Measurements from ENCODE around the gene ZNRF1. TPM values are rescaled to one million over a fixed set of nuclear protein-coding genes. Genes with fewer than 3 reads are reported as not detected.

ZNRF1 gene
- total RNA-seq, 5 donors from 2014 or later (not counting 1 experiment from before 2014, with no cell fraction given), result 5.5 to 7.8 (median 7.5) TPM

GRCh38 chr16:75112734-75113491, 114.1 kb downstream of the ZNRF1 start:
- DNase-seq (no peak), ATAC-seq (replicated peaks in 1 of 4) (no peak)
- Histone ChIP-seq H3K27me3 (replicated peaks in 1 of 2; ENCODE audit: control insufficient read depth in 2 of 2, extremely low read depth in 1 of 2, insufficient read depth in 2 of 2, low read length in 1 of 2) (peaks cover 0 to 34% of the 10 kb centered on the region in 2 experiments), H3K4me3 (ENCODE audit: control insufficient read depth in 1 of 2, extremely low read depth in 1 of 2, low read length in 1 of 2) (no peak overlapping the region), H3K27ac (ENCODE audit: low read length) (no peak overlapping the region), H3K36me3 (ENCODE audit: control insufficient read depth in 2 of 2, extremely low read depth in 1 of 2, insufficient read depth in 1 of 2, low read length in 1 of 2) (no peaks in the 10 kb centered on the region), H3K4me1 (ENCODE audit: control insufficient read depth in 1 of 2, extremely low read depth in 1 of 2, insufficient read depth in 2 of 2, low read length in 2 of 2) (peaks cover 22 to 41% of the 10 kb centered on the region in 2 experiments), H3K9me3 (no peaks in the 10 kb centered on the region)
- no peaks in the 10 kb centered on the region for H3K36me3 Mint-ChIP-seq
- H3K9me3 Mint-ChIP-seq, result no peaks in the 10 kb centered on the region
- peaks cover 28 to 35% (median 33%) of the 10 kb centered on the region in 3 donors for H3K4me1 Mint-ChIP-seq
- no peak overlapping the region for H3K4me3 Mint-ChIP-seq
- no peak overlapping the region for H3K27ac Mint-ChIP-seq
- WGBS (ENCODE audit: insufficient coverage), result 72% methylated on average over 12 of the region's 14 CpGs
- POLR2A ChIA-PET, result no interaction called here
- CTCF ChIA-PET, result interaction anchor here in 1 of 2 donors (1.2 kb wide), 1 partner anchor 48 kb away, joined by 3 read pairs; no protein-coding TSS in a partner anchor
- H3K27me3 Mint-ChIP-seq, result peaks cover 4 to 13% of the 10 kb centered on the region in 2 donors

DNA sequence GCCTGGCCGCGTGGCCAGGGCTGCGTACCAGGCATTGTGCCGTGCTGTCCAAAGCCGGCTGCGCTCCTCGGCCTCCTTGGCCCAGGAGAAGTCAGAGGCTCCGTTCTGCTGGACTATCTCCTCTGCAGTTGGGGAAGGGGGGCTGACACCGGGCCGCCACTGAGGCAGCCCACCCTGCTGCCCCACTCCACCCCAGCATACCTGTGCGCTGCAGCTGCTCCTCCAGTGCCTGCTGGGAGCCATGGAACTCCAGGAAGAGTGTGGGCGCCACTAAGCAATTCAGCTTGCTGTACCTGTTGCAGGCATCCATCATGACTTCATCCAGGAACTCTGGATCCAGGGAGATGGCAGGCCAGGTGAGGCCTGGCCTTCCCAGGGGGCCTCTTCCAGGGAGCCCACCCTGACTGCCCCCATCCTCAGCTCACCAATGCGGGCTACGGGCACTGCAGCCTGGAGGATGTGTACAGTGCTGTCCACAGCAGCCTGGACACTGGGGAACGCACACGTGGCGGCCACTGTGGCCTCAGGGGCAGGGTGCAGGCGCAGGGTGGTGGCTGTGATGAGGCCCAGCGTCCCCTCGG, 114.8 kb downstream of the ZNRF1 start:
- 96% methylated on average over 19 of the region's 20 CpGs for WGBS (ENCODE audit: insufficient coverage)
- Histone ChIP-seq H3K36me3 (ENCODE audit: control insufficient read depth in 2 of 2, extremely low read depth in 1 of 2, insufficient read depth in 1 of 2, low read length in 1 of 2) (no peaks in the 10 kb centered on the region), H3K9me3 (no peaks in the 10 kb centered on the region), H3K4me3 (ENCODE audit: control insufficient read depth in 1 of 2, extremely low read depth in 1 of 2, low read length in 1 of 2) (no peak overlapping the region), H3K27ac (ENCODE audit: low read length) (no peak overlapping the region), H3K27me3 (replicated peaks in 1 of 2; ENCODE audit: control insufficient read depth in 2 of 2, extremely low read depth in 1 of 2, insufficient read depth in 2 of 2, low read length in 1 of 2) (peaks cover 0 to 34% of the 10 kb centered on the region in 2 experiments), H3K4me1 (ENCODE audit: control insufficient read depth in 1 of 2, extremely low read depth in 1 of 2, insufficient read depth in 2 of 2, low read length in 2 of 2) (peaks cover 22 to 39% of the 10 kb centered on the region in 2 experiments)
- no peak overlapping the region for H3K4me3 Mint-ChIP-seq
- H3K27me3 Mint-ChIP-seq, result peaks cover 4 to 13% of the 10 kb centered on the region in 2 donors
- no peak for ATAC-seq (replicated peaks in 1 of 4)
- H3K27ac Mint-ChIP-seq, result no peak overlapping the region
- POLR2A ChIA-PET, result no interaction called here
- CTCF ChIA-PET, result interaction anchor here in 1 of 2 donors (1.2 kb wide), 1 partner anchor 49 kb away, joined by 3 read pairs; no protein-coding TSS in a partner anchor
- DNase-seq, result no peak
- peaks cover 24 to 29% (median 28%) of the 10 kb centered on the region in 3 donors for H3K4me1 Mint-ChIP-seq
- H3K36me3 Mint-ChIP-seq, result no peaks in the 10 kb centered on the region
- no peaks in the 10 kb centered on the region for H3K9me3 Mint-ChIP-seq

DNA sequence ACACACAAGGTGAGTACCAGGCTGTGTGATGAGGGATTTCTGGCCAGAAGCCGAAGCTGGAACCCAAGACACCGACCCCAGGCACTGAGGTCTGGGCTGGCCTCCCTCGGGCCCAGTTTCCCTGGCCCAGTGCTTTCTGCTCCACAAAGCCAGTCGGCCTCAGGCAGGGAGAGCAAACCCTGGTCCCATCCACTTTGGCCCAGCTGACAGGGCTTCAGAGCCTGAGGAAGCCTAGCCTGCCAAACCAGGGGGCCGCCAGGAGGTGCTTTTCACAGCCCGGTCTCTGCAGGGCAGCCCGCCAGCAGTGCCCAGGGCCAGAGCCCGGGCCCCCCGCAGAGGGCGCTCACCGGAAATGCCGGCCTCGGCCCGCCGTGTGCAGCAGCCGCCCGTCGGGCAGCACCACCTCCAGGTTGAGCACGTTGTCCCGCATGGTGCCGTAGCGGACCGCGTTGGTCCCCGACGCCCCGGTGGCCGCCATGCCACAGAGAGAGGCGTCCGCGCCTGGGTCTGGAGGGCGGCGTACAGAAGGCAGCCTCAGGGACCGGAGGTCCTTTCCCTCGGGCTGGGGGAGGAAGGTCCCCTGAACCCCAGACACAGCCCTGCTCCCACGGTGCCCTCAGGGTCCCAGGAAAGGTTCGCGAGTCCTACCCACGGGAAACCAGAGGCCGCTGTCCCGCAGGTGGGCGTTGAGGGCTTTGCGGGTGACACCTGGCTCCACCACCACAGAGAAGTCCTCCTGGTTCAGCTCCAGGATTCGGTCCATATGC, 115.5 kb downstream of the ZNRF1 start:
- WGBS (ENCODE audit: insufficient coverage), result 94% methylated on average over 42 of the region's 44 CpGs
- ATAC-seq (replicated peaks in 1 of 4) (no peak), DNase-seq (no peak)
- H3K27me3 Mint-ChIP-seq, result peaks cover 4 to 13% of the 10 kb centered on the region in 2 donors
- ChIA-PET CTCF (no interaction called here), POLR2A (no interaction called here)
- no peak overlapping the region for H3K27ac Mint-ChIP-seq
- H3K9me3 Mint-ChIP-seq, result no peaks in the 10 kb centered on the region
- H3K27me3 ChIP-seq (replicated peaks in 1 of 2; ENCODE audit: control insufficient read depth in 2 of 2, extremely low read depth in 1 of 2, insufficient read depth in 2 of 2, low read length in 1 of 2), result peaks cover 0 to 34% of the 10 kb centered on the region in 2 experiments
- no peak overlapping the region for H3K4me3 ChIP-seq (ENCODE audit: control insufficient read depth in 1 of 2, extremely low read depth in 1 of 2, low read length in 1 of 2)
- no peak overlapping the region for H3K27ac ChIP-seq (ENCODE audit: low read length)
- no peak overlapping the region for H3K4me3 Mint-ChIP-seq
- no peaks in the 10 kb centered on the region for H3K9me3 ChIP-seq
- H3K4me1 Mint-ChIP-seq, result peaks cover 17 to 22% (median 20%) of the 10 kb centered on the region in 3 donors
- H3K36me3 Mint-ChIP-seq, result no peaks in the 10 kb centered on the region
- no peaks in the 10 kb centered on the region for H3K36me3 ChIP-seq (ENCODE audit: control insufficient read depth in 2 of 2, extremely low read depth in 1 of 2, insufficient read depth in 1 of 2, low read length in 1 of 2)
- peaks cover 14 to 32% of the 10 kb centered on the region in 2 experiments for H3K4me1 ChIP-seq (ENCODE audit: control insufficient read depth in 1 of 2, extremely low read depth in 1 of 2, insufficient read depth in 2 of 2, low read length in 2 of 2)

DNA sequence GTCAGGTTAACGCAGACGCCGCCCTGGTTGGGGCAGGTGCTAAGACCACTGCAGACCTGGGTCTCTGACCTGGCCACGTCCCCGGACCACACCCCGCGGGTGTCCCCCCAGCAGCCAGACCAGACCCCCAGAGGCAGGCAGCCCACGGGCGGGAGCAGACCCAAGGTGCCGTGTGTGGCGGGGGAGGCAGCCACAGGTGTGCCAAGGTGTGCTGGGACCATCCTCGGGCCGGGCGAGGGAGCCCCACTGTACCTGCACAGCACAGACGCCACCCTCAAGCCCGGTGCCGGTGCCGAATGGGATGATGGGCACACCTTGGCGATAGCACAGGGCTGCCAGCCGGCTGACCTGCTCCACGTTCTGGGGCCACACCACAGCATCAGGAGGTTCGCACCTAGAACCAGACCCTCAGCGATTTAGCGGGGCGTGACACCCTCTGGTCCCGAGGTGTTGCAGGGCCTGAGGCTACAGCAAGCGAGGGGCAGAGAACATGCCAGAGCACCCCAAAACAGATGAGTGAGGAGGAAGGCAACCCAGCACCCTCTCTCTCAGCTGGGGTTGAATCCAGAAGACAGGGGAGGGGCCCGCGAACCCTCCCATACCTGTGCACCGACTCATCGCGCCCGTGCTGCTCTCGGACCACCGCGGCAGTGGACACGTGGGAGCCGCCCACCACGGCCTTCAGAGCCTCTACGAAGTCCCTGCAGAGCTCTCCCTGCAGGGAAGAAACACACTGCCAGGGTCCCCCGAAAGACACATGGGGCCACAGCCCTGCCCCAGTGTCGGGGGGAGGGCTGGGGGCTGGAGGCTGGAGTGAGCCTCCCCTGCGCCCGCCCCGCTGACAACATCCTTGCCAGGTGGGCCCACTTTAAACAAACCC, 116.4 kb downstream of the ZNRF1 start:
- no peaks in the 10 kb centered on the region for H3K36me3 Mint-ChIP-seq
- Histone ChIP-seq H3K4me1 (ENCODE audit: control insufficient read depth in 1 of 2, extremely low read depth in 1 of 2, insufficient read depth in 2 of 2, low read length in 2 of 2) (peaks cover 8 to 23% of the 10 kb centered on the region in 2 experiments), H3K27me3 (replicated peaks in 1 of 2; ENCODE audit: control insufficient read depth in 2 of 2, extremely low read depth in 1 of 2, insufficient read depth in 2 of 2, low read length in 1 of 2) (peaks cover 0 to 29% of the 10 kb centered on the region in 2 experiments), H3K4me3 (ENCODE audit: control insufficient read depth in 1 of 2, extremely low read depth in 1 of 2, low read length in 1 of 2) (no peak overlapping the region), H3K9me3 (no peaks in the 10 kb centered on the region), H3K27ac (ENCODE audit: low read length) (no peak overlapping the region), H3K36me3 (ENCODE audit: control insufficient read depth in 2 of 2, extremely low read depth in 1 of 2, insufficient read depth in 1 of 2, low read length in 1 of 2) (no peaks in the 10 kb centered on the region)
- no peak overlapping the region for H3K4me3 Mint-ChIP-seq
- WGBS (ENCODE audit: insufficient coverage), result 92% methylated on average over 29 of the region's 45 CpGs
- ChIA-PET POLR2A (interaction anchor here in 1 of 2 donors (0.6 kb wide), 1 partner anchor 169 kb away, joined by 3 read pairs; no protein-coding TSS in a partner anchor), CTCF (interaction anchor here in 1 of 2 donors (0.6 kb wide), 1 partner anchor 647 kb away, joined by 4 read pairs; no protein-coding TSS in a partner anchor)
- ATAC-seq (replicated peaks in 1 of 4), result no peak
- no peaks in the 10 kb centered on the region for H3K9me3 Mint-ChIP-seq
- no peak for DNase-seq
- H3K27me3 Mint-ChIP-seq, result peaks cover 4 to 13% of the 10 kb centered on the region in 2 donors
- H3K4me1 Mint-ChIP-seq, result peaks cover 9 to 14% (median 12%) of the 10 kb centered on the region in 3 donors
- H3K27ac Mint-ChIP-seq, result no peak overlapping the region

DNA sequence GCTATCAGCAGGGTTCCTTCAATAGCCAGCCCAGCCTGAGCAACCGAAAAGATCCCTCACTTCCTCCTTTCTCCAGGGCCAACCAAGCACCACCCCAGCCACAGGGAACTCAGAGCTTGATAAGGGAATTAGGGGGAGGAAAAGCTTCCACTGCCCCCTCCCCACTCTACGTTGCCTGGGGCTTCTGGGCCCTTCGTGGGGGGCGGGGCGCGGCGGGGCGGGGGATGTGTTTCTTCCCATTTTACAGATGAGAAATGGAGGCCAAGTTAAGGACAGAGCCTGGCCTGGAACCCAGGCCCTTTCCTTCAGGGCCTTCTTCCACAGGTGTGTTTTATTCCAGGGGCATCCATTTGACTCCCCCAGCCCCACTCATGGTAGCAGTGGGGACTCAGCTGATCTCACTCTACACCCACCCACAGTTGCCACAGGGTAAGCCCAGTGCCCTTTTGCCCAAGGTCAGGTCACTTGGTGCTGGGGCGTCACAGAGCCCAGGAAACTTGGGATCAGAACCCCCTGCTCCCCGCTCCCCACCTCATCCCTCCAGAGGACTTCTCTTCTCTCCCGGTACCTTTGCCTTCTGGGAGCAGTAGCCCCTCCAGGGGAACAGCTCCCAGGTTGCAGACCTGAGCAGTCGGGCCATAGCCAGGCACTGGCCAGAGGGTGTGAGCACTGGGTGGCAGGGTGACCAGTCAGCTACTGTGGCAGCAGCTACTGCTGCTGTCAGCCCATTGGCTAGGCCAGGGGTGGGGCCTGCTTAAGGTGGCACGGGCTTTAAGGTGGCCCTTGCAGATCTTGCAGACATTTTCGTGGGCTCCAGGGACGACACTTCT, 117.5 kb downstream of the ZNRF1 start, which contains the start of gene LDHD:
Gene LDHD (minus strand): TSS at position 700 of the 830 bp plus-strand sequence. CDS start 60 bp downstream, at position 640.
- Histone ChIP-seq H3K27ac (ENCODE audit: low read length) (no peak within 1 kb of the TSS), H3K9me3 (no peaks in the 10 kb centered on the region), H3K4me3 (ENCODE audit: control insufficient read depth in 1 of 2, extremely low read depth in 1 of 2, low read length in 1 of 2) (no peak within 1 kb of the TSS), H3K36me3 (ENCODE audit: control insufficient read depth in 2 of 2, extremely low read depth in 1 of 2, insufficient read depth in 1 of 2, low read length in 1 of 2) (no peaks in the 10 kb centered on the region), H3K4me1 (ENCODE audit: control insufficient read depth in 1 of 2, extremely low read depth in 1 of 2, insufficient read depth in 2 of 2, low read length in 2 of 2) (peaks cover 0 to 12% of the 10 kb centered on the region in 2 experiments), H3K27me3 (replicated peaks in 1 of 2; ENCODE audit: control insufficient read depth in 2 of 2, extremely low read depth in 1 of 2, insufficient read depth in 2 of 2, low read length in 1 of 2) (peaks cover 0 to 28% of the 10 kb centered on the region in 2 experiments)
- Mint-ChIP-seq H3K27me3 (peaks cover 4 to 12% of the 10 kb centered on the region in 2 donors), H3K4me1 (peaks cover 0 to 3% (median under 1%) of the 10 kb centered on the region in 3 donors), H3K4me3 (peak within 1 kb of the TSS in 2 of 3 donors; percentile 19 to 36), H3K27ac (no peak within 1 kb of the TSS), H3K9me3 (peaks cover 0 to 1% (median under 1%) of the 10 kb centered on the region in 3 donors), H3K36me3 (no peaks in the 10 kb centered on the region)
- POLR2A ChIA-PET, result interaction anchor here in 1 of 2 donors (0.6 kb wide), 1 partner anchor 168 kb away, joined by 3 read pairs; no protein-coding TSS in a partner anchor
- no peak for DNase-seq
- CTCF ChIA-PET, result interaction anchor here in 1 of 2 donors (0.6 kb wide), 1 partner anchor 646 kb away, joined by 4 read pairs; no protein-coding TSS in a partner anchor
- WGBS (ENCODE audit: insufficient coverage), result 78% methylated on average over 6 of the region's 15 CpGs
- peak in 2 of 4 experiments; percentile 45 to 50 for ATAC-seq (replicated peaks in 1 of 4)

Measured in T-cell (primary cell).